GM12875 (cell line): Measurements from ENCODE around the gene CCDC178.

Source experiments
- H3K4me3 ChIP-seq: one replicate; pipeline ENCODE4 v1.5.1; 2011; ENCODE audit warnings: low read depth, low read length, control low read depth
- CTCF ChIP-seq: IDR thresholded peaks from 2 replicates; pipeline ENCODE4 v1.5.1; 2011; ENCODE audit warnings: low read depth, mild to moderate bottlenecking, control low read depth, inconsistent platforms, low read length, moderate library complexity, borderline replicate concordance; ENCODE audit not compliant: insufficient read depth

The CCDC178 gene

GRCh38 chr18:33440060-33441043 lies at the start of gene CCDC178:
TSS of gene CCDC178 (minus strand) at chr18:33440721. CDS start at chr18:33412088, 28,633 bp downstream.
- no peak for TF ChIP-seq CTCF
- H3K4me3 ChIP-seq, result no peak within 1 kb of the TSS

GRCh38 chr18:33483908-33484307 lies 43.4 kb upstream of the CCDC178 start:
- no peak overlapping the region for H3K4me3 ChIP-seq
- TF ChIP-seq CTCF, result no peak

GRCh38 chr18:33472509-33472908 lies 32.0 kb upstream of the CCDC178 start:
- TF ChIP-seq CTCF, result no peak

GRCh38 chr18:33470216-33470615 lies 29.7 kb upstream of the CCDC178 start:
- no peak for TF ChIP-seq CTCF
- H3K4me3 ChIP-seq, result no peak overlapping the region

More at GRCh38 chr18:33472509-33472908, 32.0 kb upstream of the CCDC178 start:
- no peak overlapping the region for H3K4me3 ChIP-seq

- H3K4me3 ChIP-seq, result no peak overlapping the region
- TF ChIP-seq CTCF, result no peak
Observed at GRCh38 chr18:33469699-33470098, 29.2 kb upstream of the CCDC178 start.

- H3K4me3 ChIP-seq, result no peak overlapping the region
- TF ChIP-seq CTCF, result no peak
Observed at GRCh38 chr18:33467531-33467930, 27.0 kb upstream of the CCDC178 start.

- no peak for TF ChIP-seq CTCF
- no peak overlapping the region for H3K4me3 ChIP-seq
Observed at GRCh38 chr18:33466822-33467221, 26.3 kb upstream of the CCDC178 start.
